ENCODE measurements around the gene SNAPIN.

GRCh38 chr1:153617663-153618062 is 40.8 kb upstream of the SNAPIN start:
- TF ChIP-seq EZH2phosphoT487 (IDR thresholded peaks at IDR 0.05; ENCODE audit: borderline replicate concordance, low read length) (no peak), CTCF (IDR thresholded peaks at IDR 0.05; ENCODE audit: low read depth, low read length, poor library complexity, severe bottlenecking) (peak; percentile 76)

Measured in DOHH2 (cell line).